Neural progenitor cell (in vitro differentiated cells): ENCODE data around the gene DGKD. TPM values are rescaled to one million over a fixed set of nuclear protein-coding genes. Genes with fewer than 3 reads are reported as not detected.

Experiments
- DNase-seq: peaks from one replicate; pipeline ENCODE4 v3.0.0-alpha.2; 2016; ENCODE audit warnings: low spot score
- H2AFZ ChIP-seq: fragments of 200-600 bp; sonication (generic); replicated peaks from 2 replicates; pipeline ENCODE4 v1.6.1; 2016; ENCODE audit warnings: antibody characterized with exemption
- H3F3A ChIP-seq: fragments of 200-600 bp; sonication (generic); 2 replicates; pipeline ENCODE4 v1.6.1; 2016; ENCODE audit warnings: antibody characterized with exemption, low read depth
- H3K27ac ChIP-seq: fragments of 200-600 bp; sonication (generic); 2 replicates; pipeline ENCODE4 v1.5.1; 2016; ENCODE audit warnings: mild to moderate bottlenecking
- H3K27me3 ChIP-seq: fragments of 200-600 bp; sonication (generic); 2 replicates; pipeline ENCODE4 v1.6.1; 2016; ENCODE audit warnings: mild to moderate bottlenecking, moderate library complexity
- H3K36me3 ChIP-seq: fragments of 200-600 bp; sonication (generic); 2 replicates; pipeline ENCODE4 v1.5.1; 2016
- H3K4me1 ChIP-seq: fragments of 200-600 bp; sonication (generic); 2 replicates; pipeline ENCODE4 v1.6.1; 2016; ENCODE audit warnings: mixed run types
- H3K4me2 ChIP-seq: fragments of 200-600 bp; sonication (generic); 2 replicates; pipeline ENCODE4 v1.6.1; 2016
- H3K4me3 ChIP-seq: fragments of 200-600 bp; sonication (generic); 2 replicates; pipeline ENCODE4 v1.5.1; 2016
- H3K79me2 ChIP-seq: fragments of 200-600 bp; sonication (generic); 2 replicates; pipeline ENCODE4 v1.6.1; 2016; ENCODE audit warnings: low read depth
- H3K9ac ChIP-seq: fragments of 200-600 bp; sonication (generic); 2 replicates; pipeline ENCODE4 v1.6.1; 2016
- H3K9me3 ChIP-seq: fragments of 200-600 bp; sonication (generic); 2 replicates; pipeline ENCODE4 v1.5.1; 2016; ENCODE audit warnings: low read depth
- H4K20me1 ChIP-seq: fragments of 200-600 bp; sonication (generic); 2 replicates; pipeline ENCODE4 v1.6.1; 2016; ENCODE audit warnings: low read depth
- H3K27ac Mint-ChIP-seq: 3 replicates; pipeline ENCODE4 v1.8.0; 2021; ENCODE audit warnings: mixed read lengths
- H3K27me3 Mint-ChIP-seq: 2 replicates; pipeline ENCODE4 v1.8.0; 2022; ENCODE audit warnings: low read depth, mild to moderate bottlenecking, inconsistent platforms, moderate library complexity, mixed read lengths; ENCODE audit not compliant: insufficient read depth
- H3K36me3 Mint-ChIP-seq: 3 replicates; pipeline ENCODE4 v1.8.0; 2021; ENCODE audit warnings: mixed read lengths
- H3K4me1 Mint-ChIP-seq: 3 replicates; pipeline ENCODE4 v1.8.0; 2021; ENCODE audit warnings: mixed read lengths
- H3K4me3 Mint-ChIP-seq: 3 replicates; pipeline ENCODE4 v1.8.0; 2021; ENCODE audit warnings: mild to moderate bottlenecking, moderate library complexity, mixed read lengths
- H3K9me3 Mint-ChIP-seq: 3 replicates; pipeline ENCODE4 v1.8.0; 2020; ENCODE audit warnings: mixed read lengths
- EZH2 ChIP-seq: fragments of 200-600 bp; sonication (generic); IDR thresholded peaks from 2 replicates; pipeline ENCODE4 v1.6.1; 2017; ENCODE audit warnings: antibody characterized with exemption, mild to moderate bottlenecking, moderate library complexity
- EZH2phosphoT487 ChIP-seq: fragments of 200-600 bp; sonication (generic); IDR thresholded peaks from 2 replicates; pipeline ENCODE4 v1.6.1; 2017; ENCODE audit warnings: antibody characterized with exemption
- total RNA-seq: library from RNA; depleted of rRNA; stranded (reverse); fragments of >200 nt; gene quantifications from 2 replicates; pipeline ENCODE4 v1.2.3, GENCODE V29; 2015; ENCODE audit warnings: low replicate concordance
- TF ChIP-seq, protein P1 (sequence below): fragments of 200-600 bp; sonication (generic); IDR thresholded peaks from 2 replicates; pipeline ENCODE4 v1.5.1; 2017; ENCODE audit warnings: antibody characterized with exemption, mild to moderate bottlenecking

Gene DGKD
- total RNA-seq, 1 donor from 2014 or later = 10.9 TPM

DNA sequence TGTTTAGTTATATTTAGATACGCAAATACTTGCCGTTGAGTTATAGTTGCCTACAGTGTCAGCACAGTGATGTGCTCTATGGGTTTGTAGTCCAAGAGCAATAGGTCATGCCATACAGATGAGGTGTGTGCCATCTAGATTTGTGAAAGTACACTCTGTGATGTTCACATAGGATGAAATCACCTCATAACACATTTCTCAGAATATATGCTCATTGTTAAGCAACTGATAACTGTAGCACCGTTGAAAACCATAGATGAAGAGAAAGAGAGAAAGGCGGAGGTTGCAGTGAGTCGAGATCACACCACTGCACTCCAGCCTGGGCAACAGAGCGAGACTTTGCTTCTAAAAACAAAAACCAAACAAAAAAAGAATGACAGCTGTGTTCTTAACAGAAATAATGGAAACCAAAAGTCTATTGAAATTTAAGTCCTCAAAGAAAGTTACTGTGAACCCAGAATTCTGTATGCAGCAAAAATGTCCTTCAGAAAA, 9.5 kb downstream of the DGKD start:
- H2AFZ ChIP-seq = no peak overlapping the region
- no peak overlapping the region for H3K27ac Mint-ChIP-seq
- H3K36me3 ChIP-seq = no peaks in the 10 kb centered on the region
- no peaks in the 10 kb centered on the region for H3F3A ChIP-seq
- TF ChIP-seq, protein P1, sequence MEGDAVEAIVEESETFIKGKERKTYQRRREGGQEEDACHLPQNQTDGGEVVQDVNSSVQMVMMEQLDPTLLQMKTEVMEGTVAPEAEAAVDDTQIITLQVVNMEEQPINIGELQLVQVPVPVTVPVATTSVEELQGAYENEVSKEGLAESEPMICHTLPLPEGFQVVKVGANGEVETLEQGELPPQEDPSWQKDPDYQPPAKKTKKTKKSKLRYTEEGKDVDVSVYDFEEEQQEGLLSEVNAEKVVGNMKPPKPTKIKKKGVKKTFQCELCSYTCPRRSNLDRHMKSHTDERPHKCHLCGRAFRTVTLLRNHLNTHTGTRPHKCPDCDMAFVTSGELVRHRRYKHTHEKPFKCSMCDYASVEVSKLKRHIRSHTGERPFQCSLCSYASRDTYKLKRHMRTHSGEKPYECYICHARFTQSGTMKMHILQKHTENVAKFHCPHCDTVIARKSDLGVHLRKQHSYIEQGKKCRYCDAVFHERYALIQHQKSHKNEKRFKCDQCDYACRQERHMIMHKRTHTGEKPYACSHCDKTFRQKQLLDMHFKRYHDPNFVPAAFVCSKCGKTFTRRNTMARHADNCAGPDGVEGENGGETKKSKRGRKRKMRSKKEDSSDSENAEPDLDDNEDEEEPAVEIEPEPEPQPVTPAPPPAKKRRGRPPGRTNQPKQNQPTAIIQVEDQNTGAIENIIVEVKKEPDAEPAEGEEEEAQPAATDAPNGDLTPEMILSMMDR = no peak
- no peak for TF ChIP-seq EZH2
- TF ChIP-seq EZH2phosphoT487 = no peak
- no peaks in the 10 kb centered on the region for H4K20me1 ChIP-seq
- H3K4me1 Mint-ChIP-seq = peaks cover 7% of the 10 kb centered on the region
- H3K4me3 ChIP-seq = no peak overlapping the region
- peaks cover 17% of the 10 kb centered on the region for H3K36me3 Mint-ChIP-seq
- no peak overlapping the region for H3K4me2 ChIP-seq
- H3K9me3 ChIP-seq = no peaks in the 10 kb centered on the region
- H3K79me2 ChIP-seq = peaks cover under 1% of the 10 kb centered on the region
- DNase-seq = no peak
- peaks cover 4% of the 10 kb centered on the region for H3K9me3 Mint-ChIP-seq
- no peak overlapping the region for H3K9ac ChIP-seq
- no peak overlapping the region for H3K27ac ChIP-seq
- no peaks in the 10 kb centered on the region for H3K27me3 ChIP-seq
- H3K27me3 Mint-ChIP-seq = peaks cover 2% of the 10 kb centered on the region
- no peaks in the 10 kb centered on the region for H3K4me1 ChIP-seq
- no peak overlapping the region for H3K4me3 Mint-ChIP-seq

DNA sequence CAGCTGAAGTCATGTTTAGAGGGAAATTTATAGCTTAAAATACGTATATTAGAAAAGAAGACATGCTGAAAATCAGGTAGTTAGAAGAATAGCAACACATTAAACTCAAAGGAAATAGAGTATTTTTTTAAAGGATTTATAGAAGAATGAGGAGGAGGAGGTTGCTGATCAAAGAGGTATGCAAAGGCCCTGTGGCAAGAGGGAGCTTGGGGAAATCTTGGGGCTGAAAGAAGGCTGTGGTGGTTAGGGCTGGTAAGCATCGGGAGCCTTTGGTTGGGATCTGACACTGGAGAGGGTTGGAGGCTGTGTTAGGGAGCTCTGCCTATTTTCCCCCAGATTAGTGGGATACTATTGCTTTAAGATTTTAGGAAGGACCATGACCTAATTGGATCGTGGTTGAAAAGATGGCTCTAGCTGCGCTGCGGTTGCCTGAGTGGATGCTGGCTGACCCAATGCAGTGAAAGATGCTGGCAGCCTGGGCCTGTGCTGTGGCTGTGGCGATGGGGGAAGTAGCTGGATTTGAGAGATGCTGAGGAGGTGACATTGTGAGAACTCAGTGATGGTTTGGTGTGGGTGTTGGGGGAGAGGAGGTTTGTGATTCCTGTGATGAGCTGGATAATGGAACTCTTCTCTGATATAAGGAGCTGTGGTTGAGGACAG, 11.7 kb downstream of the DGKD start:
- no peaks in the 10 kb centered on the region for H3K27me3 ChIP-seq
- Mint-ChIP-seq H3K4me1 (peaks cover 4% of the 10 kb centered on the region), H3K27me3 (peaks cover 2% of the 10 kb centered on the region), H3K9me3 (peaks cover 4% of the 10 kb centered on the region), H3K27ac (no peak overlapping the region), H3K4me3 (no peak overlapping the region), H3K36me3 (peaks cover 14% of the 10 kb centered on the region)
- H3K4me3 ChIP-seq = no peak overlapping the region
- no peak overlapping the region for H3K9ac ChIP-seq
- no peak for DNase-seq
- peaks cover 5% of the 10 kb centered on the region for H3K4me1 ChIP-seq
- H4K20me1 ChIP-seq = no peaks in the 10 kb centered on the region
- no peaks in the 10 kb centered on the region for H3K36me3 ChIP-seq
- H3K27ac ChIP-seq = no peak overlapping the region
- no peaks in the 10 kb centered on the region for H3F3A ChIP-seq
- H2AFZ ChIP-seq = no peak overlapping the region
- TF ChIP-seq EZH2 (no peak), EZH2phosphoT487 (no peak)
- TF ChIP-seq, protein P1 = no peak
- no peaks in the 10 kb centered on the region for H3K79me2 ChIP-seq
- H3K9me3 ChIP-seq = no peaks in the 10 kb centered on the region
- no peak overlapping the region for H3K4me2 ChIP-seq

DNA sequence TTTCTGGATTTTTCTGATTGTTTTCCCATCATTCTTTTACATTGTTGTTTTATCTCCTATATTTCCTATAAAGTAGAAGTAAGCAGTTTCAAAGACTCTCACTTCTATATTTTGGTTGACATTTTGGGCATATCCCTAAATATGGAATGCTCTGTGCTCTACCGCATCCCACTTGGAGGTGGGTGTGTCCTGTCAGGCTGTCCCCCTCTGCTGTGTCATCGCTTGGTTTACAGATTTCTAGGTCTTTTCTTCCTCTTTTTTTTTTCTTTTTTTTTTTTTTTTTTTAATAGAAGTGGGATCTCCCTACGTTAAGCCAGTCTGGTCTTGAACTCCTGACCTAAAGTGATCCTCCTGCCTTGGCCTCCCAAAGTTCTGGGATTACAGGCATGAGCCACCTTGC, 13.3 kb downstream of the DGKD start:
- no peaks in the 10 kb centered on the region for H3K27me3 Mint-ChIP-seq
- H3K9ac ChIP-seq = no peak overlapping the region
- peaks cover 5% of the 10 kb centered on the region for H3K4me1 ChIP-seq
- no peaks in the 10 kb centered on the region for H3K79me2 ChIP-seq
- H3K4me3 ChIP-seq = no peak overlapping the region
- no peak overlapping the region for H3K4me2 ChIP-seq
- H3K4me3 Mint-ChIP-seq = no peak overlapping the region
- H4K20me1 ChIP-seq = no peaks in the 10 kb centered on the region
- no peaks in the 10 kb centered on the region for H3K36me3 ChIP-seq
- H3K9me3 ChIP-seq = no peaks in the 10 kb centered on the region
- no peak overlapping the region for H3K27ac Mint-ChIP-seq
- peaks cover 2% of the 10 kb centered on the region for H3K9me3 Mint-ChIP-seq
- DNase-seq = no peak
- TF ChIP-seq, protein P1 = no peak
- TF ChIP-seq EZH2phosphoT487 (no peak), EZH2 (no peak)
- no peaks in the 10 kb centered on the region for H3K27me3 ChIP-seq
- H3K4me1 Mint-ChIP-seq = peaks cover 6% of the 10 kb centered on the region
- no peak overlapping the region for H3K27ac ChIP-seq
- no peak overlapping the region for H2AFZ ChIP-seq
- H3K36me3 Mint-ChIP-seq = peaks cover 11% of the 10 kb centered on the region
- H3F3A ChIP-seq = no peaks in the 10 kb centered on the region
